Fibroblast of skin of right biceps (primary cell): ENCODE results near the gene COL4A2.

Experiments used
- DNase-seq: peaks from one replicate; pipeline ENCODE4 v3.0.0-alpha.2; 2013

Gene COL4A2

GRCh38 chr13:110341445-110342244 is 34.6 kb downstream of the COL4A2 start:
- DNase-seq, result no peak

GRCh38 chr13:110342474-110342873 is 35.4 kb downstream of the COL4A2 start:
- no peak for DNase-seq

GRCh38 chr13:110343241-110343865 is 36.3 kb downstream of the COL4A2 start:
- DNase-seq, result no peak

GRCh38 chr13:110344320-110344719 is 37.2 kb downstream of the COL4A2 start:
- DNase-seq, result no peak

GRCh38 chr13:110345266-110345665 is 38.2 kb downstream of the COL4A2 start:
- DNase-seq, result no peak

GRCh38 chr13:110345701-110346100 is 38.6 kb downstream of the COL4A2 start:
- no peak for DNase-seq

- DNase-seq, result no peak
Observed at GRCh38 chr13:110346661-110347067, 39.6 kb downstream of the COL4A2 start.

GRCh38 chr13:110347088-110347487 is 40.0 kb downstream of the COL4A2 start:
- no peak for DNase-seq

GRCh38 chr13:110347535-110348308 is 40.6 kb downstream of the COL4A2 start:
- peak; percentile 94 for DNase-seq

GRCh38 chr13:110348309-110349105 is 41.4 kb downstream of the COL4A2 start:
- no peak for DNase-seq

GRCh38 chr13:110349239-110349638 is 42.2 kb downstream of the COL4A2 start:
- DNase-seq, result no peak

- DNase-seq, result no peak
Observed at GRCh38 chr13:110350049-110350448, 43.0 kb downstream of the COL4A2 start.

- no peak for DNase-seq
Observed at GRCh38 chr13:110350509-110350908, 43.4 kb downstream of the COL4A2 start.

- DNase-seq, result no peak
Observed at GRCh38 chr13:110351636-110352420, 44.7 kb downstream of the COL4A2 start.

- DNase-seq, result no peak
Observed at GRCh38 chr13:110352735-110353134, 45.7 kb downstream of the COL4A2 start.

- DNase-seq, result no peak
Observed at GRCh38 chr13:110353339-110353977, 46.4 kb downstream of the COL4A2 start.

- no peak for DNase-seq
Observed at GRCh38 chr13:110354123-110354627, 47.1 kb downstream of the COL4A2 start.

GRCh38 chr13:110354715-110355473 is 47.8 kb downstream of the COL4A2 start:
- DNase-seq, result no peak

- no peak for DNase-seq
Observed at GRCh38 chr13:110356362-110356761, 49.3 kb downstream of the COL4A2 start.

- DNase-seq, result no peak
Observed at GRCh38 chr13:110358381-110358780, 51.3 kb downstream of the COL4A2 start.
